ENCODE results near the gene KCNG4. TPM values are rescaled to one million over a fixed set of nuclear protein-coding genes. Genes with fewer than 3 reads are reported as not detected.

KCNG4 gene
- total and polyA plus RNA-seq, 2 of the 8 experiments (the other 6 are each of a cell fraction or from before 2014, with no cell fraction given), result not detected

GRCh38 chr16:84241778-84242177 is 2.0 kb upstream of the KCNG4 start:
- Histone ChIP-seq H3K14ac (ENCODE audit: insufficient read length) (no peak overlapping the region), H3K4me3 (ENCODE audit: extremely low read depth in 1 of 4, insufficient read depth in 2 of 4, low read depth in 3 of 4, low read length in 4 of 4) (no peak overlapping the region), H4K20me1 (replicated peaks in 1 of 2; ENCODE audit: control insufficient read depth in 1 of 2, insufficient read depth in 2 of 2, low read length in 2 of 2) (no peaks in the 10 kb centered on the region), H3K4ac (replicated peaks; ENCODE audit: insufficient read length, low read depth, low read length) (no peak overlapping the region), H3K56ac (replicated peaks; ENCODE audit: insufficient read length, low read depth, low read length) (no peak overlapping the region), H3K9ac (replicated peaks in 1 of 4; ENCODE audit: extremely low read depth in 1 of 4, low read depth in 3 of 4, low read length in 3 of 4) (no peak overlapping the region), H3K4me1 (replicated peaks in 1 of 4; ENCODE audit: control insufficient read depth in 3 of 4, insufficient read depth in 4 of 4, low read length in 3 of 4) (no peaks in the 10 kb centered on the region), H3K23ac (ENCODE audit: insufficient read length) (no peak overlapping the region), H3K36me3 (ENCODE audit: control insufficient read depth in 2 of 4, insufficient read depth in 4 of 4, low read length in 3 of 4) (no peaks in the 10 kb centered on the region), H2AK5ac (ENCODE audit: low read depth, low read length) (no peak overlapping the region), H2BK12ac (ENCODE audit: low read depth, low read length) (no peak overlapping the region), H3K79me2 (ENCODE audit: control insufficient read depth in 1 of 2, insufficient read depth in 2 of 2, low read length in 2 of 2) (no peaks in the 10 kb centered on the region), H2BK120ac (replicated peaks; ENCODE audit: low read depth, low read length) (no peak overlapping the region), H3K27me3 (replicated peaks in 1 of 4; ENCODE audit: control insufficient read depth in 3 of 4, extremely low read depth in 1 of 4, insufficient read depth in 3 of 4, low read length in 3 of 4) (no peaks in the 10 kb centered on the region; a peak in 1 of 7 replicates), H4K5ac (ENCODE audit: insufficient read length, low read depth, low read length) (no peak overlapping the region), H3K4me2 (ENCODE audit: insufficient read depth in 1 of 2, low read depth in 2 of 2, low read length in 2 of 2) (no peak overlapping the region), H4K8ac (ENCODE audit: extremely low read depth, insufficient read depth, low read length) (no peak overlapping the region), H3K79me1 (ENCODE audit: low read depth, low read length) (no peaks in the 10 kb centered on the region), H2AFZ (ENCODE audit: low read length) (no peak overlapping the region), H3K23me2 (ENCODE audit: low read depth, low read length) (no peaks in the 10 kb centered on the region), H2BK5ac (ENCODE audit: low read depth, low read length) (no peak overlapping the region), H3K27ac (ENCODE audit: low read depth, low read length) (no peak overlapping the region), H3K9me3 (ENCODE audit: insufficient read depth in 2 of 2, low read depth in 1 of 2, low read length in 1 of 2) (no peaks in the 10 kb centered on the region; a peak in 1 of 4 replicates), H3K18ac (ENCODE audit: extremely low read depth, low read length) (no peak overlapping the region), H2BK20ac (ENCODE audit: low read length) (no peak overlapping the region), H2BK15ac (ENCODE audit: low read length) (no peak overlapping the region), H4K91ac (replicated peaks; ENCODE audit: insufficient read length, low read length) (no peak overlapping the region)
- TF ChIP-seq RFX5 (IDR thresholded peaks at IDR 0.05; ENCODE audit: borderline replicate concordance, low read depth, low read length) (no peak), CHD1 (IDR thresholded peaks at IDR 0.05; ENCODE audit: low read depth, low read length) (no peak), FOSL1 (IDR thresholded peaks at IDR 0.05; ENCODE audit: insufficient read depth, low read depth, low read length) (no peak), YY1 (IDR thresholded peaks at IDR 0.05; ENCODE audit: low read depth, low read length) (no peak), ZNF274 (IDR thresholded peaks at IDR 0.05; ENCODE audit: borderline replicate concordance, extremely low read depth, low read length) (no peak), NRF1 (IDR thresholded peaks at IDR 0.05; ENCODE audit: low read depth, low read length) (no peak), GABPA (IDR thresholded peaks at IDR 0.05; ENCODE audit: borderline replicate concordance, insufficient read depth, low read length) (no peak), SP4 (IDR thresholded peaks at IDR 0.05; ENCODE audit: low read length) (no peak), JUND (IDR thresholded peaks at IDR 0.05; ENCODE audit: low read length) (no peak)
- ChIA-PET CTCF (ENCODE audit: partially characterized antibody) (interaction anchor here (0.9 to 5.0 kb wide), 4 partner anchors 15 to 66 kb away, joined by 3 to 16 read pairs (median 5); no protein-coding TSS in a partner anchor), POLR2A (ENCODE audit: partially characterized antibody) (no interaction called here)
- WGBS, 2 experiments (ENCODE audit: extremely low coverage in 1 of 2, insufficient coverage in 1 of 2, insufficient read length in 1 of 2, insufficient replicate concordance in 2 of 2, low coverage in 1 of 2, low lambda C conversion rate in 2 of 2, missing lambda C conversion rate in 1 of 2), result 100% methylated on average over 1 of the region's 1 CpG; no CpG with 5 or more reads in 1 of the 2 experiments
- FAIRE-seq (no peak), DNase-seq (ENCODE audit: low read depth in 1 of 2, low spot score in 2 of 2) (no peak)

Data from H1 (cell line).